HG02623 (cell line): Measurements from ENCODE around the gene AIDA.
"Not testable (repeated sequence)": the region's sequence is repeated elsewhere in the genome, so short reads cannot be mapped to it uniquely, and the experiment has no call there.

Experiments
- ATAC-seq: cut with Tn5 transposase; IDR thresholded peaks from one replicate; pipeline ENCODE4 v1.9.1; 2021; ENCODE audit warnings: moderate library complexity; ENCODE audit not compliant: unreplicated experiment

AIDA gene

DNA sequence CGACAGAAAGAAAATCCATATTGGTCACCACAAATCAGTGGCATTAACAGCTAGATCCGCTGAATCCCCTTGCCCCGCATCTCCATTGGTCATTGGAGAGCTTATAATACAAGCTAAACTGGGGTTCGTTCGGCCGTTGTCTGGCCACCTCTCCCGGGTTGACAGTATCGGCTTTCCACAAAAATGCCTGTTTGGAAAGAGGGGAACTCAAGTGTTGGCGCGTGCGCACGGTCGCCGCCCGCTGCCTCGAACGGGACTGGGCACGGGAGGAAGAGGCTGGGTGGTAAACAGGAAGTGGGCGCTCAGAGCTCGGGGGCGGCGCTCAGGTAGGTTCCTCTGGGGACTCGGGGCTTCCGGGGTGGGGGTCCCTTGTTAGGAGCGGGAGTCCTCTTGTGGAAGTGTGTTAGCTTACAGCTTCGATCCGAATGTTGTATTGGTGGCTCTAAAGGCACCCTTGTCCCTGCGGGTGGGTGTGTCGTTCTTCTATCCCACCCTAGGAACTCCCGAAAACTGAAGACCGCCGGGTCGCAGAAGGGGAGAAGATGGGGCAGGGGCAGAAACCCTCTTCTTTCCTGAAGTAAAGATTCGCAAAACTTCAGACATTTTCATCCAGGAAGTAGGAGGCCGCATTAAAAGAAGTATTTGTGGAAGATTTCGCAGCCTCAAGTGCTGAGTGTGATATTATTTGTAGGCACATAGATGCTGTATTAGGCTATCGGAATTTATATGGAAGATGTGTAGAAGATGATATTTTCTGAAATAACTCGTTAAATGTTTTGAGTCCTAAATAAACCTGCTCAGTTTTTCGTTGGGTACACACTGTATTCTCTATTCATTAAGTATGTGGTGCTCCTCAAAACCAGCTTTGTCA lies 1.0 kb upstream of the AIDA start:
- ATAC-seq, result peak; percentile 66

DNA sequence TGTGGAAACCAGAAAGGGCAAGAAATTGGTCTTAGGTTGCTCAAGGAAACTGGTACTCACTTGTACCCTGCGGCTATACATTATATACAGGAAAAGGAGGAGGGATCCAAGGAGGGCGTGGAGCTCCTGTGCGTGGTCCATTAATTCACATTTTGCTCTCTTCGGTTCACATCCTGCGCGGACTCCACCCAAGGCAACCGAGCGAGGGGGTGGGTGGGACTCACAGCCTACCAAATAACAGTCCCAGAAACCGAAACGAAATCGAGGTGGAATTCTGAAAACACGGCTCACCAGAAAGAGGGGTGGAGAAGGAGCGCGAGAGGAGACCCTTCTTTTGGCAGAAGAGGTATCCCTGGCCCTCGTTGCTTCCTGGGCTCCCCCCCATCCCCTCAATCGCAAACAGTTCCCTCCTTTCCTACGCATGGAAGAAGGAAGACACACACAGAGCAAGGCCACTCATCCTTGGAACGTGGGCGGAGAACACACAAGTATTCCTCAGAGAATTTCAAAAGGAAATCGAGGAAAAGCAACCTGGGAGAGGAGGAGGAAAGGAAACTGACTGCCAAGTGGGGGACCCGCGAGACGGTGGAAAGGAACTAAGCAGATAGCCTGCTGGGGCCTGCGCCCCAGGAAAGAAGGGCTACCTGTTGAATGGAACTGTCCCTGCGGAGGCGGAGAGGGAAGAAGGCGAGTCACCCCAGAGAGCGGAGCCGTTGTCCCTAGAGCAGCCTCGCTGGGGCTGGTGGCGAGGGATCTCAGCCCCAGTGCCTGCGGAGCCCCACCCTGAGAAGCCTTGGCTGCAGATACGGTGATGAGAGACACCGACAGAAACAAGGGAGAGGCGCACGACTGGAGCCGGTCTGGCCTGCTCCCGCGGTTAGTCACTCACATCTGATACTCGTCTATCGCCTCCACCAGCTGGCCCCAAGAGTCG lies 705 bp downstream of the AIDA start:
- peak; percentile 23 for ATAC-seq

DNA sequence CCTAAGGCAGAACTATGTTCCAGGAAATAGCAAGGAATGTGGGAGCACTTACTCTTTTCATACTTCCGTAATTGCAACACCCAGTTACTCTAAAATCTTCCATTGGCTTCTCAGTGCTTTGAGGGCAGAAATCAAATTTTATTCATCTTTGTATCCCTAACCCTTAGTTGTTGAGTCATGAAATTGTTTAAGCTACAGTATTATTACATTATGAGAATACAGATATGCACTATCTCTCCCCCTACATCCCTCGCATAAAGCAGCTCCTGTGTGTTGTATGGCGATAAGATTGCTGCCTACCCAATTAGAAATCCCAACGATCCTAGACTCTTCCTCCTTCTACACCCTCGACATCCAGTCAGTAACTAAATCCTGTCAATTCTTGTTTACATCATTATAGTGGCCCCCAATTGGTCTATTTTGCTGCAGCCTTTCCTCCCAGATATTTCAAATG lies 2.6 kb downstream of the AIDA start:
- ATAC-seq, result no peak

DNA sequence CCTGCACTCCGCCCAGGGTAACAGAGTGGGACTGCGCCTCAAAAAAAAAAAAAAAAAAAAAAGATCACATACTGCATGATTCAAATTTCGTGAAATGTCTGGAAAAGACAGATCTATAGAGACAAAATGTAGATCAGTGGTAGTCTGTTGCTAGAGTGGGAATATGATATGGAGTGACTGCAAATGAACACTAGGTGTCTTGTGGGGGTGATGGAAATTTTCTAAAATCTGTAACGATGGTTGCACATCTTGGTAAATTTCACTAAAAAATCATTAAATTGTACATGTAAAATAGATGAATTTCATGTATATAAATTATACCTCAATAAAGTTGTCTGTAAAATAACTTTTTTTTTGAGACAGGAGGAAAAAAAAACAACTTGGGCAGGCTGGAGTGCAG lies 5.5 kb downstream of the AIDA start:
- ATAC-seq, result no peak

DNA sequence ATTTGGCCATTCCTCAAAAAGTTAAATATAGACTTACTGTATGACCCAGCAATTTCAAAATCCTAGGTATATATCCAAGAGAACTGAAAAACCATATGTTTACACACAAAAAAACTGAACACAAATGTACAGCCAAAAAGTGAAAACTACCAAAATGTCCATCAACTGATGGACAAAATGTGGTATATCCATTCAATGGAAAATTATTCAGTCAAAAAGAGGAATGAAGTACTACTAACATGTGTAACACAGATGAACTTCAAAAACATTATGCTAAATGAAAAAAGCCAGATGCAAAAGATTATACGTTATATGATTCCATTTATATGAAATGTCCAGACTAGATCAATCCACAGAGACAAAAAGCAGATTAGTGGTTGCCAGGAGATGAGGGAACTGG lies 8.0 kb downstream of the AIDA start:
- no peak for ATAC-seq

DNA sequence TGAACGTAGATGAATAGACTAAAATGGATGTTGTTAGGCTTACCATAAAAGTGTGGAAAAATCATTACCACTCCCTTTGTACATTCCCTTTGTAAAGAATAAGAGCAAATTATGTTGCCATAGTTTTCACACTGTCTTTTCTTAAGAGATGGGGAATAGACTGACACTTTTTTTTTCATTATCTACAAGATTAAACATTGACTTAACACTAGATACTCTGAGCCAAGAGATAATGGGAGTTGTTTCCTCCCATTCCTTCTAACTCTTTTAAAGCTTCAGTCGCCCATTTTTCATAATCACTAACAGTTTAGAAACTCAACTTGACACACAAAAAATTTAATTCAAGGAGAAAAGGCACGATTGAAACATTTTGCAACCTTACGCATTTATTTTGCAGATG lies 10.1 kb downstream of the AIDA start:
- ATAC-seq, result no peak

DNA sequence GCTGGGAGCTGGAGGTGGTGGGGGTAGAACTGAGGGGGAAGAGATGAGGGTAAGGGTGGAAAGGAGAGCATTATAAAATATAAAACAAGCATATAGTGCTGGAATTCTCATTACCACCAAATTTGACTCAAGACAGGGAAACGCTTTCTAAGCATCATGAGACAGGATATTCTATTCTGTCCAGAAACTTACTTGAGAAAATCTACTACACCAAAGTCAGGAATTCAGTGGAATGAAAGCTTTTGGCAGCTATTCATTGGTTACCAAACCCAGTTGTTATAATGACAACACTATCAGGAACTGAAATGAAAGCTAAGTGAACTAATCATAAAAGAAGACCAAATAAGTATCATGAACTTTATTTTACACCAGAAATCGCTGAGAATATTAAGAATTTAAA lies 14.5 kb downstream of the AIDA start:
- no peak for ATAC-seq

DNA sequence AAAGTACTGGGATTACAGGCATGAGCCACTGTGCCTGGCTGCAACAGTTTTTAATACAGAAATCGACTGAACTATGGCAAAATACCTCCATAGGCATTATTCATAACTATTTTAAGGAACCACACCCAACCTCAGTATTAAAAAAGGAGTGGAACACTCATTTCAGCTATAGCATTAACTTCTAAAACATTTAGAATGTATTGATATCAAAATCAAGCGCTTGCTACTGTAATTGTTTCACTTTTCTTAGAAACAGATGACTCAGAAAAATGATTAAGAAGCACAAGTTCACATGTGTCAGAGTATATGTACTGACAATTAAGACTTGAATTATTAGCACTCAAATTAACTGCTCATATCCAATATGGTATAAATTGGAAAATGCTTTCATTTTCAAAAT lies 15.1 kb downstream of the AIDA start:
- ATAC-seq, result no peak

DNA sequence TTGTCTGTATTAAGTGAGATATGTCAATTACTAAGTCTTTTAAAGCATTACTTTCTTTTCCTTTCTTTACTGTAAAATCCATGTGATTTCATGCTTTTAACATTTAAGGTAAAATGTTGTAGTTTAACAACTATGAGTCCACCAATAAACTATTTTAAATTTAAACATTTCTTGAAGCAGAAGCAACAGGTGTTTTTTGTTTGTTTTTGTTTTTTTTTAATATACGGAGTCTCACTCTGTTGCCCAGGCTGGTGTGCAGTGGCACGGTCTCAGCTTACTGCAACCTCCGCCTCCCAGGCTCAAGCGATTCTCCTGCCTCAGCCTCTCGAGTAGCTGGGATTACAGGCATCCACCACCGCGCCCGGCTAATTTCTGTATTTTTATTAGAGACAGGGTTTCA lies 15.6 kb downstream of the AIDA start:
- ATAC-seq, result no peak

DNA sequence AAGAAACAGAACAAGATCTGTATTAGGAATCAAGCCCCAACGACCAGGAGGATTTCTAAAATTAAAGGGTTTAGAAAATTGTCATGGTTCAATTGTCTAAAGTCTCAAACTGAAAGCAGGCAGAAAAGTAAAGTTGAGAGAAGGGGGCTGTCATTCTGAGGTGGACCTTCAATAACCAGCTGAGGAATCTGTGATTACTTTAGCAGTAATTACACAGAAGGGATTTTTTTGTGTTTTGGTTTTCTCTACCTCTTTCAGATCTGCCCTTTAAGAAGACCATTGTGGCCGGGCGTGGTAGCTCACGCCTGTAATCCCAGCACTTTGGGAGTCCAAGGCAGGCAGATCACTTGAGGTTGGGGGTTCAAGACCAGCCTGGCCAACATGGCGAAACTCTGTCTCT lies 17.4 kb downstream of the AIDA start:
- no peak for ATAC-seq

DNA sequence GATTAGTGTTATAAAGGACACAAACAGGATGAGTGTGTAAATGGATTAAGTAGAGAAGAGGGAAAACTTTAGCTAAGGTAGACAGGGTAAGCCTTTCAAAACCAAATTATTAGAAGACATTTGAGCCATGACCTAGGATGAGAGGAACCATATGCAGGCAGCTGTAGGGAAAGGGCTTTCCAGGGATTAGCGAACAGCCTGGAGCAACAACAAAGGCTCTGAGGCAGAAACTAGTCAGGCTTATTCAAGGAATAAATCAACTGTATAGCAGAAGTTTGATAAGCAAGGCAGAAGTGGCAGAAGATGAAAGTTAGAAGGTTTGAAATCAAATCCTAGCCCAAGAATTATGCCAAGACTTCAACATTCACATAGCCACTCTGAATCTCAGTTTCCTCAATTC lies 21.3 kb downstream of the AIDA start:
- no peak for ATAC-seq

DNA sequence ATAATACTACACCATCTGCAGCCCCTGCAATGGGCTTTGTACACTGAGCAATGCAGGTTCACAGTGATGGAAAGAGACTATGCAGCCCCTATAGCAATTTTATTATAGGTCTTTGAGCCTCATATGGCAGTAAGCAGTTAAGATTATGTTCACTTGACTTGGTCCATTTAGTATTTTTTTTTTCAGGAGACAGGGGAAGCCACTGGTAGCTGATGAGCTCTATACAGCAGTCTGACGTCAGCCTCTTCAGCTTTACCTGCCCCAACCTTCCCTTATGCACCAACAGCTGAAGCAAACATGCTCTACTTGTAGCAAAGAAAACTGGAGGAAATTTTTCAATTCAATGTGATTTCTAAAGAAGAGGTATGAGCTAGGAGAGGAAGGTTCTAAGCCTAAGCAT lies 32.2 kb downstream of the AIDA start:
- no peak for ATAC-seq

DNA sequence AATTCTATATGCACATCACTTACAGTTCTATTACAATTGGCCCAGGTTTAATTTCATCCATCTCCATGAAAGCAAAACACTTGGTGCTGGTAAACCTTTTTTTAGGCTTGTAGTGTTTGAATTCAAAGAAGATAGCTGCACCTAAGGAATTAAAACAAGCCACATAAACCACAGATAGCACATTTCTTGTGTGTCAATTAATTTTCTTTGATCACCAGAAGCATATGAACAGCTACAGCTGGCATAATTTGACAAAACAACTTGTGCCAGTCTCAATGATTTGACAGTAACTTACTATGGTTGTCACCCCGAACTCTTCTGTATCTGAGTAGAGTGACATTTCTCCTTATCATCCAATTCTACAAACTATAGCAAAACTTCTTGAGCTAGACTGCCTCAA lies 42.2 kb downstream of the AIDA start:
- ATAC-seq, result no peak

DNA sequence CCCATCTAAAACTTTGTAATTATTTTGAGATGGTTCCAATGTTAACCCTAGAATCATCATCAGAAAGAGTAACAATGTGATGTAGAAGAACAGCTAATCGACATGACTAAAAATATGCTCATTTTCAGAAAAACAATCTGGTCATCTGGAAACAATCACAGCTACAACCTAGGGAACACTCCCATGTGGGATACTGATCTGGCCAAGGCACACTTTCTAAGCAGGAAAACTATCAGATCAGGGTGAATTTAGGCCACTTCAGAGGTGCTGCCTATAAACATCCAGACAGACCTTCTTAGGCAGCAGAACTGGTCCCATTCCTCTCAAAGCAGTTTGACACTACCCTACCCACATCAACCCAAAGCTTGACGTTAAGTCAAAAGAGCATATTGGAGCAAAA lies 43.2 kb downstream of the AIDA start:
- not testable (repeated sequence) for ATAC-seq

DNA sequence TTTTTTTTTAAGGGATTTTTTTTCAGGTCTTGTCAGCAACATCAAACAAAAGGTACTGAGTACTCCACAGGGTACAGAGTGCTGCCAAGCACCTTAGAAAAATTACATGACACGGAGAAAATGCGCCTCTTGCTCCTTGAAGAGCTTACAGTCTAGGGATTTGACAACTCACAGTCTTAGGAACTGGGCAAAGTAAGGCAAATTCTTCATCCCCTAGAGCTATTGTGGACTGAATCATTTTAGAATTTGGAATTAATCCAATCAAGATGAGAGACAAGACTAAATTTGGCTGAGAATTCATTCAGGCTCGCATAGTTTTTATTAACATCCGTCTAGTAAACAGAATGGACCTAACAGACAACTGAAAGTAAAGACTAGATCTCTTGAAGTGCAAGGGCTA lies 44.1 kb downstream of the AIDA start:
- not testable (repeated sequence) for ATAC-seq

DNA sequence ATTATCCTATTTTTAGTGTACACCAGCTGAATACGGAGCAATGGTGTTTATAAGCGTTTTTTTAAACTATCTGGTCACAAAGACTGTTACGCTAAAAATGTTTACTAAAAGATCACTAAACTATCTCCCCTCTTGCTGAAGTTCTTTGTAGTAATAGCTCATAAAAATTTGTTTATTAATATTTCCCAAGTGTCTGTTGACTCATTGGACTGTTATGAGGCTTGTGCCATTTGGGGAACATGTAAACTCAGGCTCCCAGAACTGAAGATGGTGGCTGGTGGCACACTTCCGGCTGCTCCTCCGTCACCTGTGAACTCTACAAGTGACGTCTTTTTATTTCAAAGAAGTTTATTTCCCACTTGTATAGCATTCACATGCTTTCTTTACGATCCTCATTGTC lies 46.3 kb downstream of the AIDA start:
- ATAC-seq, result no peak

DNA sequence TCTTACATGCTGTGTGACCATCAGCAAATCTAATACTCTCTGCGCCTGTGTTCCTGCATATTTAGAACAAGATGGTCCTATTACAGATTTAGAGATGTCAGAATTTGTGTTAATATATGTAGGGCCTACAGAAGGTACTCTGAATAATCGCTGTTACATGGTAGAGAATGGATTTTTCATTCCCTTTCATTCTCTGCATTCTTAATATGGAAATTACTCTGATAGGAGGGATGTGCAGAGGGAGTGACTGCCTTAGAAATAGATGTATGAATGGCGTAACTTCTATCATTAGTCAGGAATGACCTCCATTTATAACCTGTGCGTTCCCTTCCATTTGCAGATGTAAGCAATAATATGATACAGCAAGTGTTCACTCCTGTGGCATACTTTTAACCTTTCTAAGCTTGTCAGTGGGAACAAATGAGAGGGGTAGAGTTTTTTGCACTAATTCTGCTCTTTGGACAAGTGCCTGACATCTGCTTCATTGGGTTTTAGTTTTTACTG lies 48.8 kb downstream of the AIDA start:
- no peak for ATAC-seq

DNA sequence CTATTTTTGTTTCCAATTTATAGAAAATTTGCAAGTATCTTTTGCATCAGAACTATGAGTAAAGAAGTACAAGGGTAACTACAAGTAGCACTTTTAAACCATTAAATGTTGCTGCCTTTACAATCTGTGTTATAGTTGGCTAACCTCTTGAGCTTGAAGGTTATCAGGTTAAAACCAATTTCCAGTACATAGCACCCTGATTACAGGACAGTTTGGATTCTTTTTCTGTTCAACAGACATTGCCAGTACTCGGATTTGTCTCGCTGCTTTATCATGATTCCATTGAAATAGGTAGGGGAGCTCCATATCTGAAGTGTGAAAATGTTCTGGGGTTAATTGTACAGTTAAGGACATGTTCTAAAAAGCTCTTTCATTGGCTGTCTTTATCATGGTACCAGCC lies 54.4 kb downstream of the AIDA start:
- no peak for ATAC-seq

DNA sequence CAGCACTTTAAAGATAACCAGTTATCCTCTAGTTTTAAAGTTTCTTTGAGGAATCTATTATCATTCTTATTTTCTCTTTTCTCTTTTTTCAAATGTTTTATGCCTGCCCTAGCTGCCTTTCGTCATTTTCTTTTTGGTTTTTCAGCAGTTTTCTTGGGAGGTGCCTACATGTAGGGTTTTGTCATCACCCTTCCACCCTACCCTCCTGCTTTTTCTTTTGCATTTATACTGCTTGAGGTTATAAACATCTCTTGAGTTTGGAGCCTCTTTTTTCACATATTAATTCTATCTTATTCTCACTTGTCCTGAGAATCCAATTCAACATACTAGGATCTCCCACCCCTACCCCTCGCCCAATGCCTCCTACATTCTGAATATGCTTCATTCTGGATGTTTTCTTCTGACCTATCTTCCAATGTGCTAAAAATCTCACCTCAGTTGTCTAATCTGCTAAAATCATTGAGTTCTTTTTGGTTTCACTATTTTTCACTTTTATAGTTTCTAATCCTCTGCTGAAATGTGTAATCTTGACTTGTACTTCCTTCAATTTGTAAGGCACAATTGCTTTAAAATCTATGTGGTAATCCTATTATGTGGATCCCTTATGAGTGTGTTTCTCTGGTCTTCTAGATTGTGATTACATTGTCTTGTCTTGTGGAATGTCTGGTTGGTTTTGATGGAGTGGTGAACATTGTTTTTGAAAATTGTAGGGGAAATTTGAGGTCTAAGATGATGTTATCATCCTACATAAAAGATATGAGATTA lies 55.7 kb downstream of the AIDA start:
- ATAC-seq, result no peak

DNA sequence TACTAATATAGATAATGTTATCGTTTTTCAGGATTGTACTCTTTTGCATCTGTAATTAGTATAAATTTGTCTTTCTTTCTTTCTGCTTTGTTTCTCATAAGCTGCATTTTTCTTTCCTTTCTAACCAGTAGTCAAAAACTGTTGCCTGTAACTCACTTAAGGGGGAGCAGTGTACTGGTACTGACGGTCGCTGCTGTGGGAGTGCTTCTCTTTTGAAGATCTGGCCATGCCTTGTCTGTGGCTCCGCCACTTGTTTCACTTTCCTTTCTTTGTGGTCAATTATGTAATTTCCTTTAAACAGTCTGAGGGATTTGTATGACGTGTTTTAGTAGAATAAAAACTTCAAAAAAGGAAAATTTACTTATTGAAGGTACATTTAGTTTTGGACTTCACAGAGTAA lies 57.4 kb downstream of the AIDA start:
- ATAC-seq, result peak; percentile 92
